Measurements from ENCODE around the gene OXSR1. TPM values are rescaled to one million over a fixed set of nuclear protein-coding genes. Genes with fewer than 3 reads are reported as not detected.
A peak's percentile ranks its signal among the peaks of the same experiment; 100 is the strongest.

The OXSR1 gene
- total RNA-seq, 4 donors from 2014 or later = 27.0 to 46.7 (median 32.9) TPM

DNA sequence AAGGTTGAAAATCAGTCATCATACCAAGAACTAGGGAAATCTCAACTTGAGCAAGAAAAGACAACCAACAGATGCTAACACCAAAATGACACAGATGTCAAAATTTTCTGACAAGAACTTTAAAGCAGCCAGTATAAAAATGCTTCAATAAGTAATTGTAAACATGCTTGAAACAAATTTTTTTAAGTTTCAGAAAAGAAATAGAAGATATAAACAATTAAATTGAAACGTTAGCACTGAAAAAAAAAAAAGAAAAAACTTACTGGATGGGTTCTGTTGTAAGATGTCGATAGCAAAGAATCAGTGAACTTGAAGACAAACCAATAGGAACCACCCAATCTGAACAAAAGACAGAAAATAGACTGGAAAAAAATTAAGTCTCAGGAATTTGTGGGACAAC is 18.8 kb upstream of the OXSR1 start:
- H3K36me3 ChIP-seq = peaks cover 0 to 13% (median 9%) of the 10 kb centered on the region in 4 donors
- no peak overlapping the region for H3K4me3 ChIP-seq
- H3K27me3 ChIP-seq = no peaks in the 10 kb centered on the region
- peaks cover 0 to 5% (median 0%) of the 10 kb centered on the region in 4 donors for H3K9me3 ChIP-seq
- 85% methylated on average over 2 of the region's 2 CpGs for WGBS
- no peak overlapping the region for H3K27ac ChIP-seq (replicated peaks in 1 of 4)
- intact Hi-C loops (cut with DNase I) = no loop called here
- TF ChIP-seq, protein P1, sequence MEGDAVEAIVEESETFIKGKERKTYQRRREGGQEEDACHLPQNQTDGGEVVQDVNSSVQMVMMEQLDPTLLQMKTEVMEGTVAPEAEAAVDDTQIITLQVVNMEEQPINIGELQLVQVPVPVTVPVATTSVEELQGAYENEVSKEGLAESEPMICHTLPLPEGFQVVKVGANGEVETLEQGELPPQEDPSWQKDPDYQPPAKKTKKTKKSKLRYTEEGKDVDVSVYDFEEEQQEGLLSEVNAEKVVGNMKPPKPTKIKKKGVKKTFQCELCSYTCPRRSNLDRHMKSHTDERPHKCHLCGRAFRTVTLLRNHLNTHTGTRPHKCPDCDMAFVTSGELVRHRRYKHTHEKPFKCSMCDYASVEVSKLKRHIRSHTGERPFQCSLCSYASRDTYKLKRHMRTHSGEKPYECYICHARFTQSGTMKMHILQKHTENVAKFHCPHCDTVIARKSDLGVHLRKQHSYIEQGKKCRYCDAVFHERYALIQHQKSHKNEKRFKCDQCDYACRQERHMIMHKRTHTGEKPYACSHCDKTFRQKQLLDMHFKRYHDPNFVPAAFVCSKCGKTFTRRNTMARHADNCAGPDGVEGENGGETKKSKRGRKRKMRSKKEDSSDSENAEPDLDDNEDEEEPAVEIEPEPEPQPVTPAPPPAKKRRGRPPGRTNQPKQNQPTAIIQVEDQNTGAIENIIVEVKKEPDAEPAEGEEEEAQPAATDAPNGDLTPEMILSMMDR (IDR thresholded peaks at IDR 0.05) = no peak
- TF ChIP-seq EP300 (IDR thresholded peaks at IDR 0.05) (no peak), POLR2AphosphoS5 (IDR thresholded peaks at IDR 0.05) (no peak), POLR2A (IDR thresholded peaks at IDR 0.05; ENCODE audit: low read depth) (no peak)
- no peak for DNase-seq (ENCODE audit: extremely low spot score)
- no peaks in the 10 kb centered on the region for H3K4me1 ChIP-seq

GRCh38 chr3:38147421-38147820 is 17.9 kb upstream of the OXSR1 start:
- H3K9me3 ChIP-seq = peaks cover 0 to 5% (median 0%) of the 10 kb centered on the region in 4 donors
- H3K27me3 ChIP-seq = no peaks in the 10 kb centered on the region
- TF ChIP-seq POLR2A (IDR thresholded peaks at IDR 0.05; ENCODE audit: low read depth) = no peak
- TF ChIP-seq POLR2AphosphoS5 (IDR thresholded peaks at IDR 0.05) = no peak
- no peak for TF ChIP-seq EP300 (IDR thresholded peaks at IDR 0.05)
- TF ChIP-seq, protein P1 (IDR thresholded peaks at IDR 0.05) = no peak
- no peak overlapping the region for H3K4me3 ChIP-seq
- intact Hi-C loops (cut with DNase I) = no loop called here
- H3K27ac ChIP-seq (replicated peaks in 1 of 4) = no peak overlapping the region
- no peak for DNase-seq (ENCODE audit: extremely low spot score)
- 75% methylated on average over 3 of the region's 3 CpGs for WGBS
- peaks cover 0 to 4% (median under 1%) of the 10 kb centered on the region in 4 donors for H3K36me3 ChIP-seq
- H3K4me1 ChIP-seq = no peaks in the 10 kb centered on the region

DNA sequence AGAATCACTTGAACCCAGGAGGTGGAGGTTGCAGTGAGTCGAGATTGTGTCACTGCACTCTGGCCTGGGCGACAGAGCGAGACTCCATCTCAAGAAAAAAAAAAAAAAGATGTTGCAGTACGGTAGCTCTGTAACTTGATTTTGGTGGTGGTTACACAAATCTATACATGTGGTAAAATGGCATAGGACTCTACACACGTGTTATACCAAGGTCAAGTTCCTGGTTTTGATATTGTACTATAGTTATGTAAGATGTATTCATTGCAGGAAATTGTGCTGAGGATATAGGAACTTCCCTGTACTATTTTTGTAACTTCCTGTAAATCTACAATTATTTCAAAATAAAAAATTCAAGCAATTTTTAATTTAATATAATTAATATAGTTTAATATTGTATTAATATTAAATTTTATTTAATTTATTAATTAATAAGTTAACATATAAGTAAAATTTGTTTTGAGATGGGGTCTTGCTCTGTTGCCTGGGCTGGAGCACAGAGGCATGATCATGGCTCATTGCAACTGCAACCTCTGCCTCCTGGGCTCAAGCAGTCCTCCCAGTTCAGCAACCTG is 16.9 kb upstream of the OXSR1 start:
- Histone ChIP-seq H3K4me3 (no peak overlapping the region), H3K4me1 (no peaks in the 10 kb centered on the region), H3K27me3 (no peaks in the 10 kb centered on the region), H3K27ac (replicated peaks in 1 of 4) (peak overlapping the region in 1 of 4 donors; percentile 2), H3K36me3 (no peaks in the 10 kb centered on the region), H3K9me3 (peaks cover 0 to 5% (median 0%) of the 10 kb centered on the region in 4 donors)
- no peak for TF ChIP-seq POLR2A (IDR thresholded peaks at IDR 0.05; ENCODE audit: low read depth)
- TF ChIP-seq EP300 (IDR thresholded peaks at IDR 0.05) = no peak
- no peak for TF ChIP-seq POLR2AphosphoS5 (IDR thresholded peaks at IDR 0.05)
- TF ChIP-seq, protein P1 (IDR thresholded peaks at IDR 0.05) = no peak
- intact Hi-C loops (cut with DNase I) = no loop called here
- 70% methylated on average over 5 of the region's 5 CpGs for WGBS
- DNase-seq (ENCODE audit: extremely low spot score) = no peak

GRCh38 chr3:38149708-38150107 is 15.6 kb upstream of the OXSR1 start:
- H3K4me1 ChIP-seq = no peaks in the 10 kb centered on the region
- TF ChIP-seq EP300 (IDR thresholded peaks at IDR 0.05) = no peak
- no peak for TF ChIP-seq POLR2AphosphoS5 (IDR thresholded peaks at IDR 0.05)
- TF ChIP-seq, protein P1 (IDR thresholded peaks at IDR 0.05) = no peak
- no peak for TF ChIP-seq POLR2A (IDR thresholded peaks at IDR 0.05; ENCODE audit: low read depth)
- intact Hi-C loops (cut with DNase I) = no loop called here
- no peak overlapping the region for H3K27ac ChIP-seq (replicated peaks in 1 of 4)
- 68% methylated on average over 3 of the region's 3 CpGs for WGBS
- H3K9me3 ChIP-seq = peaks cover 0 to 5% (median 0%) of the 10 kb centered on the region in 4 donors
- H3K4me3 ChIP-seq = no peak overlapping the region
- peak; percentile 78 for DNase-seq (ENCODE audit: extremely low spot score)
- H3K27me3 ChIP-seq = no peaks in the 10 kb centered on the region
- no peaks in the 10 kb centered on the region for H3K36me3 ChIP-seq

Data from esophagus muscularis mucosa (tissue), 4 donors.